PC-9 (cell line): ENCODE results near the gene ST6GALNAC2.

ENCODE experiments used
- EZH2 ChIP-seq: fragments of 200-600 bp; sonication (generic); IDR thresholded peaks from 2 replicates; pipeline ENCODE4 v1.8.0; 2017; ENCODE audit warnings: antibody characterized with exemption, low read depth
- TF ChIP-seq, protein P1 (sequence below): fragments of 200-600 bp; sonication (generic); conservative IDR thresholded peaks from 2 replicates; pipeline ENCODE4 v1.6.1; 2017; ENCODE audit warnings: mixed run types, antibody characterized with exemption, mild to moderate bottlenecking, moderate library complexity

DNA sequence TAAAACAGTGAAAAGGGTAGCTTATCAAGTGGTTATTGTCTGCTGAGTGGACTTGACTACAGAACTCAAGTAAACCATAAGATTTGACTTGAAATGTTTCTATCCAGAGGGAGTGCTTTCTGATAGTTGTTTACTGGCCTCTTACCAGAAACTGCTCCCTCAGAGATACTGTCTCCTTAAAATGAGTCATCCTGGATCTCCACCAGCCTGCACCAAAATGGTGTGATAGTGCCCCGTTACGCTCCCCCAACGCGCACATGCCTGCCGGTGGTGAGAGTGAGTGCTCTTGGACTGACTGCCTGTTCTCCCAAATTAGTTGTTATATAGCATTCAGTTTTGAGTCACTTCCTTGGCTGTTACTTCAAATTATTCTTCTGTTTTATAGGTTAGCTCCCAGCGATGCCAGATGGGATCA, 22.9 kb downstream of the ST6GALNAC2 start:
- TF ChIP-seq, protein P1, sequence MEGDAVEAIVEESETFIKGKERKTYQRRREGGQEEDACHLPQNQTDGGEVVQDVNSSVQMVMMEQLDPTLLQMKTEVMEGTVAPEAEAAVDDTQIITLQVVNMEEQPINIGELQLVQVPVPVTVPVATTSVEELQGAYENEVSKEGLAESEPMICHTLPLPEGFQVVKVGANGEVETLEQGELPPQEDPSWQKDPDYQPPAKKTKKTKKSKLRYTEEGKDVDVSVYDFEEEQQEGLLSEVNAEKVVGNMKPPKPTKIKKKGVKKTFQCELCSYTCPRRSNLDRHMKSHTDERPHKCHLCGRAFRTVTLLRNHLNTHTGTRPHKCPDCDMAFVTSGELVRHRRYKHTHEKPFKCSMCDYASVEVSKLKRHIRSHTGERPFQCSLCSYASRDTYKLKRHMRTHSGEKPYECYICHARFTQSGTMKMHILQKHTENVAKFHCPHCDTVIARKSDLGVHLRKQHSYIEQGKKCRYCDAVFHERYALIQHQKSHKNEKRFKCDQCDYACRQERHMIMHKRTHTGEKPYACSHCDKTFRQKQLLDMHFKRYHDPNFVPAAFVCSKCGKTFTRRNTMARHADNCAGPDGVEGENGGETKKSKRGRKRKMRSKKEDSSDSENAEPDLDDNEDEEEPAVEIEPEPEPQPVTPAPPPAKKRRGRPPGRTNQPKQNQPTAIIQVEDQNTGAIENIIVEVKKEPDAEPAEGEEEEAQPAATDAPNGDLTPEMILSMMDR, result no peak
- TF ChIP-seq EZH2, result no peak
